KMS-11 (cell line): ENCODE results near the gene BPI.
"Not testable (repeated sequence)": the region's sequence is repeated elsewhere in the genome, so short reads cannot be mapped to it uniquely, and the experiment has no call there.

ENCODE experiments used
- H2AFZ ChIP-seq: fragments of 200-600 bp; sonication (generic); 2 replicates; pipeline ENCODE4 v1.6.1; 2016; ENCODE audit warnings: antibody characterized with exemption, mixed run types, low read depth
- H3K27ac ChIP-seq: fragments of 200-600 bp; sonication (generic); 2 replicates; pipeline ENCODE4 v1.6.1; 2016; ENCODE audit warnings: mild to moderate bottlenecking, mixed run types
- H3K27me3 ChIP-seq: fragments of 200-600 bp; sonication (generic); 2 replicates; pipeline ENCODE4 v1.6.1; 2017; ENCODE audit warnings: mild to moderate bottlenecking, low read depth, mixed run types, moderate library complexity; ENCODE audit not compliant: insufficient read depth
- H3K36me3 ChIP-seq: fragments of 200-600 bp; sonication (generic); 2 replicates; pipeline ENCODE4 v1.6.1; 2017; ENCODE audit warnings: mild to moderate bottlenecking, mixed run types; ENCODE audit not compliant: insufficient read depth
- H3K4me1 ChIP-seq: fragments of 200-600 bp; sonication (generic); 2 replicates; pipeline ENCODE4 v1.6.1; 2016; ENCODE audit warnings: mild to moderate bottlenecking, low read depth, mixed run types; ENCODE audit not compliant: poor library complexity, severe bottlenecking
- H3K4me2 ChIP-seq: fragments of 200-600 bp; sonication (generic); 2 replicates; pipeline ENCODE4 v1.7.0; 2016; ENCODE audit warnings: mild to moderate bottlenecking, mixed run types
- H3K4me3 ChIP-seq: fragments of 200-600 bp; sonication (generic); IDR thresholded peaks from 2 replicates; pipeline ENCODE4 v1.6.1; 2017; ENCODE audit warnings: low read depth, low read length, mixed read lengths; ENCODE audit not compliant: insufficient read depth
- H3K79me2 ChIP-seq: fragments of 200-600 bp; sonication (generic); 2 replicates; pipeline ENCODE4 v1.6.1; 2016; ENCODE audit warnings: low read depth, mixed run types; ENCODE audit not compliant: insufficient read depth
- H3K9ac ChIP-seq: fragments of 200-600 bp; sonication (generic); 2 replicates; pipeline ENCODE4 v1.6.1; 2016; ENCODE audit warnings: mild to moderate bottlenecking, mixed run types
- H4K20me1 ChIP-seq: fragments of 200-600 bp; sonication (generic); 2 replicates; pipeline ENCODE4 v1.6.1; 2016; ENCODE audit warnings: mild to moderate bottlenecking, mixed run types; ENCODE audit not compliant: insufficient read depth
- CTCF ChIP-seq: fragments of 200-600 bp; sonication (generic); conservative IDR thresholded peaks from 2 replicates; pipeline ENCODE4 v1.6.1; 2017; ENCODE audit warnings: low read depth, mild to moderate bottlenecking, antibody characterized with exemption, low read length, moderate library complexity, mixed read lengths

BPI gene

GRCh38 chr20:38277691-38278090 is 26.3 kb upstream of the BPI start:
- Histone ChIP-seq H3K4me3 (no peak overlapping the region), H3K4me1 (no peaks in the 10 kb centered on the region), H2AFZ (no peak overlapping the region), H3K27ac (no peak overlapping the region), H3K36me3 (no peaks in the 10 kb centered on the region), H3K4me2 (no peak overlapping the region), H3K27me3 (no peaks in the 10 kb centered on the region), H3K9ac (no peak overlapping the region), H4K20me1 (no peaks in the 10 kb centered on the region), H3K79me2 (no peaks in the 10 kb centered on the region)
- TF ChIP-seq CTCF: no peak

- no peak for TF ChIP-seq CTCF
- Histone ChIP-seq H3K79me2 (no peaks in the 10 kb centered on the region), H3K36me3 (no peaks in the 10 kb centered on the region), H3K27ac (no peak overlapping the region), H4K20me1 (no peaks in the 10 kb centered on the region), H2AFZ (no peak overlapping the region), H3K4me2 (no peak overlapping the region), H3K9ac (no peak overlapping the region), H3K27me3 (no peaks in the 10 kb centered on the region), H3K4me1 (no peaks in the 10 kb centered on the region), H3K4me3 (no peak overlapping the region)
These were observed 25.8 kb upstream of the BPI start for GRCh38 chr20:38278131-38278530.

GRCh38 chr20:38278763-38279162 is 25.2 kb upstream of the BPI start:
- Histone ChIP-seq H4K20me1 (no peaks in the 10 kb centered on the region), H2AFZ (no peak overlapping the region)

DNA sequence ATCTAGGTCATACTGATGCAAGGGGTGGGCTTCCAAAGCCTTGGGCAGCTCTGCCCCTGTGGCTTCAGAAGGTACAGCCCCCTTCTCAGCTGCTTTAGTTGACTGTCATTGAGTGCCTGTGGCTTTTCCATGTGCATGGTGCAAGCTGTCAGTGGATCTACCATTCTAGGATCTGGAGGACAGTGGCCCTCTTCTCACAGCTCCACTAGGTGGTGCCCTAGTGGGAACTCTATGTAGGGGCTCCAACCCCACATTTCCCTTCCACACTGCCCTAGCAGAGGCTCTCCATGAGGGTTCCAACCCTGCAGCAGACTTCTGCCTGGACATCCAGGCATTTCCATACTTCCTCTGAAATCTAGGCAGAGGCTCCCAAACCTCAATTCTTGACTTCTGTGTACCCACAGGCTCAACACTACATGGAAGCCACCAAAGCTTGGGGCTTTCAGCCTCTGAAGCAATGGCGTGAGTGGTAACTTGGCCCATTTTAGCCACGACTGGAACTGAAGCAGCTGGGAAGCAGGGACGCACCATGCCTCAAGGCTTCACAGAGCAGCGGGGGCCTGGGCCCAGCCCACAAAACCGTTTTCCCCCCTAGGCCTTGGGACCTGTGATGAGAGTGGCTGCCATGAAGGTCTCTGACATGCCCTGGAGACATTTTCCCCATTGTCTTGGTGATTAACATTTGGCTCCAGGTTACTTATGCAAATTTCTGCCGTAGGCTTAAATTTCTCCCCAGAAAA is 22.6 kb upstream of the BPI start:
- H3K4me1 ChIP-seq, H3K9ac ChIP-seq, H4K20me1 ChIP-seq, H3K79me2 ChIP-seq, H3K27ac ChIP-seq, H2AFZ ChIP-seq, H3K4me2 ChIP-seq, H3K36me3 ChIP-seq, H3K4me3 ChIP-seq, H3K27me3 ChIP-seq: not testable (repeated sequence)

More at GRCh38 chr20:38278763-38279162, 25.2 kb upstream of the BPI start:
- no peaks in the 10 kb centered on the region for H3K4me1 ChIP-seq
- H3K9ac ChIP-seq: no peak overlapping the region
- no peaks in the 10 kb centered on the region for H3K36me3 ChIP-seq
- H3K4me2 ChIP-seq: no peak overlapping the region
- H3K79me2 ChIP-seq: no peaks in the 10 kb centered on the region
- no peak overlapping the region for H3K4me3 ChIP-seq
- H3K27ac ChIP-seq: no peak overlapping the region
- no peak for TF ChIP-seq CTCF
- H3K27me3 ChIP-seq: no peaks in the 10 kb centered on the region

DNA sequence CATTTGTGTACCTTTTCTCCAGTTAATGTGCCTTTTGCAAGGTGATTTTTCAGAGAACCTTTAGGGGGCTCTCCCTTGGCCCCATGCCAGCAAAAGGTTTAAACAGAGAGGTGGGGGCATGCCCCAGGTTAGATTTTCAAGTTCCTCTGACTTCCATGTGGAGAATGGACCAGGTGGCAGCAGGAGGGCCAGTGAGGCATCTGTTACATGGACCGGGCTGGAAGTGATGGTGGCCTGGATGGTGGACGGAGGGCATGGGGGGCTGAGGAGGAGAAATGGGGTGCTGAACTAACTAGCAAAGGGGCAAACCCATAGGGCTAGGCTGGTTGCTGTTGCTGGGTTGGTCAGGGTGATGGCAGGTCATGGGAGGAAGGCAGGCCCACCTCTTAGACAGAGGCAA is 20.7 kb upstream of the BPI start:
- H2AFZ ChIP-seq: no peak overlapping the region
- no peaks in the 10 kb centered on the region for H3K36me3 ChIP-seq
- H3K9ac ChIP-seq: no peak overlapping the region
- H4K20me1 ChIP-seq: no peaks in the 10 kb centered on the region
- no peaks in the 10 kb centered on the region for H3K79me2 ChIP-seq
- TF ChIP-seq CTCF: no peak
- H3K27me3 ChIP-seq: no peaks in the 10 kb centered on the region
- no peak overlapping the region for H3K4me2 ChIP-seq
- no peak overlapping the region for H3K4me3 ChIP-seq
- no peak overlapping the region for H3K27ac ChIP-seq
- H3K4me1 ChIP-seq: peaks cover 3% of the 10 kb centered on the region

DNA sequence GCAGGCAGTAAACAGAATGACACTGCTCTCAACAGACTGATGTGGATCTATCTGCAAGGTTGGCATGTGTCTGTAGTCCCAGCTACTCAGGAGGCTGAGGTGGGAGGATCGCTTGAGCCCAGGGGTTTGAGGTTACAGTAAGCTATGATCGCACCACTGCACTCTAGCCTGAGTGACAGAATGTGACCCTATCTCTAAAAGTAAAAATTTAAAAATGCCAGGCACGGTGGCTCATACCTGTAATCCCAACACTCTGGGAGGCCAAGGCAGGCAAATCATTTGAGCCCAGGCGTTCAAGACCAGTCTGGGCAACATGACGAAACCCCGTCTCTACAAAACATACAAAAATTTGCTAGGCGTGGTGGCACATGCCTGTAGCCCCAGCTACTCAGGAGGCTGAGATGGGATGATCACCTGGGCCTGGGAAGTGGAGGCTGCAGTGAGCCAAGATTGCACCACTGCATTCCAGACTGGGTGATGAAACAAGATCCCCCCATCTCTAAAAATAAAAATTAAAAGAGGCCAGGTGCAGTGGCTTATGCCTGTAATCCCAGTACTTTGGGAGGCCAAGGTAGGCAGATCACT is 19.8 kb upstream of the BPI start:
- not testable (repeated sequence) for H3K79me2 ChIP-seq, H3K4me2 ChIP-seq, H3K4me1 ChIP-seq, H4K20me1 ChIP-seq, H2AFZ ChIP-seq, H3K36me3 ChIP-seq, H3K27me3 ChIP-seq, H3K4me3 ChIP-seq, H3K27ac ChIP-seq, H3K9ac ChIP-seq
